GM15510 (cell line): Measurements from ENCODE around the gene GPC6.

Experiments used
- POLR2A ChIP-seq: IDR thresholded peaks from 3 replicates; pipeline ENCODE4 v1.6.1; 2011; ENCODE audit warnings: borderline replicate concordance; ENCODE audit not compliant: insufficient read length; ENCODE audit errors: extremely low read depth

GPC6 gene

DNA sequence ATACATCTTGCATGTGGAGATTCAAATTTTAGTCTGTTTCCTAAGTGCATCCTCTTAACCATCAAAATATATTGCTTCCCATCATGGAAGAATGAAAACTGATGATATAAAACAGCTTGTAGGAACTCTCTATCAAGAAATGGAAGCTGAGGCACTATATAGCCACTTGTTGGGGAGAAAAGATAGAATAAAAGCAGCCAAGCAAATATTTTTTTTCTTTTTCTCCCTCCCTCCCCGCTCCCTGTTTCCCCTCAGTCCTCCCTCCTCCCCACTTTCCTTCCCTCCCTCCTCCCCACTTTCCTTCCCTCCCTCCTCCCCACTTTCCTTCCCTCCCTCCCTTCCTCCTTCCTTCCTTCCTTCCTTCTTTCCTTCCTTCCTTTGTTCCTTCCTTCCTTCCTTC is 413.8 kb downstream of the GPC6 start:
- TF ChIP-seq POLR2A: no peak

DNA sequence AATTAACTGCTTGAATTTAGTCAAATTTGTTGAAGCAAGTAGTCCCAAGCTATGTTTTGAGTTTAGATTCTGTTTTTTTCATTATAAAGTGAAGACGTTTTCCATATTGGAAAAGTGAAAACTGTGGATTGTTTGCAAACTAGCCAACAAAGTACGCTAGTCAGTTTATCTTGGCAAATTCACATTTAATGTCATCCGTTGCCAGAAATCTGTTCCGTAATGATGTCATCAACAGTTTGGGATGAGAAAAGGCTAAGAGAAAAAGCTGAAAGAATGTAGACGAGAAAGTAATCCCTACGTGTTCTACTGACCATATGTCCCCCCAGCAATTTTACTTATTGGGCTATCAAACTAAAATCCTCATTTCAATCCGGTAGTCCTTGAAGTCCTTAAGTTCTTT is 419.6 kb downstream of the GPC6 start:
- TF ChIP-seq POLR2A: no peak

DNA sequence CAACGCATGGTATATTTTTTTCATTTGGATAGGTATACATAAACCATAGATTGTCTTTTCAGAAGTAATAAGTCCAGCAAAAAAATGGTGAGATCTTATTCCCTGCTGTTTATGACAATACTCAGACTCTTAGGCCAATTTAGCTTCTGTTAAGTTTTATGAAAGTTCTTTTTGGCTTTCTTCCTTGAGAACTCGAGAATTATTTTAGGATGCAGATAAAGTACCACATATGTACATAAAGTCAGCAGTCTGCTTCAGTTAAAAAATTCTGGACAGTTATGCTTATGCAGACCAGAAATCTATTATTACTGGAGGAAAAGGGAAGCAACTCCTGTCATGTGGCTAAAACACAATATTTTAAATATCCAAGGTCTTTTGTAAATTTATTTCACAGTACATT is 422.9 kb downstream of the GPC6 start:
- TF ChIP-seq POLR2A: no peak

DNA sequence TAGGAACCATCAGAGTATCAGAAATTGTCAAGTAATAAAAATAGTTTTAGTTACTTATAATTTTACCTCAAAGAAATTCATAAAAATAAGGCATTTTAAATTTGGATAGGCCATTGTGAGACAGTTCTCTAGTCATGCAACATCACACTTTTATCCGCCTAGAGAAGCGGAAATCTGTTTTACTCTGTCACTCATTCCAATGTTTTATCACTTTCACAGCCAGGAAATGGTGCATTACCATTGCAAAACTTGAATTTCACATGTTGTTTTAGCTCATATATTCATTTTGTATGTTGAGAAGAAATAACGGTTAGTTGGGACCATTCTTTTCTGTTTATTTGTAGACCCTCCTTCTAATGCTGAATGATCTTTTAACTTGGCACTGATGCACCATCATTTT is 427.2 kb downstream of the GPC6 start:
- TF ChIP-seq POLR2A: no peak

DNA sequence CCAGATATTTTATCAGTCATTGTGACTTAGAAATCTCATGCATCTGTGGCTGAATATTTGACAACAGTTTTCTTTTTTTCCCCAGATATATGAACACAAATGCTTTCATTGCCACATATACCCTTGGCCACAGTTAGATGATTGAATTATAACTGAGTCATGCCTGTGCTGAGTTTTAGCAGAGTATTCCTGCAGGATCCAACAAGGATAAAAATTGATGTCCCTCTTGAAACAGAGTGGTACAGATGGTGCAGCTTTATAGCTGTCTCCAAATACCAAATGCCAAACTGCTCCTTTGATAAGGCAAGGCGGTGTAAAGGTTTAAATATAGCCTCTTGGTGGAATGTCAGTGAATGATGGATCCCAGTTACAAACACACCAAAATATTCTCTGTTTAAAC is 428.5 kb downstream of the GPC6 start:
- TF ChIP-seq POLR2A: no peak

DNA sequence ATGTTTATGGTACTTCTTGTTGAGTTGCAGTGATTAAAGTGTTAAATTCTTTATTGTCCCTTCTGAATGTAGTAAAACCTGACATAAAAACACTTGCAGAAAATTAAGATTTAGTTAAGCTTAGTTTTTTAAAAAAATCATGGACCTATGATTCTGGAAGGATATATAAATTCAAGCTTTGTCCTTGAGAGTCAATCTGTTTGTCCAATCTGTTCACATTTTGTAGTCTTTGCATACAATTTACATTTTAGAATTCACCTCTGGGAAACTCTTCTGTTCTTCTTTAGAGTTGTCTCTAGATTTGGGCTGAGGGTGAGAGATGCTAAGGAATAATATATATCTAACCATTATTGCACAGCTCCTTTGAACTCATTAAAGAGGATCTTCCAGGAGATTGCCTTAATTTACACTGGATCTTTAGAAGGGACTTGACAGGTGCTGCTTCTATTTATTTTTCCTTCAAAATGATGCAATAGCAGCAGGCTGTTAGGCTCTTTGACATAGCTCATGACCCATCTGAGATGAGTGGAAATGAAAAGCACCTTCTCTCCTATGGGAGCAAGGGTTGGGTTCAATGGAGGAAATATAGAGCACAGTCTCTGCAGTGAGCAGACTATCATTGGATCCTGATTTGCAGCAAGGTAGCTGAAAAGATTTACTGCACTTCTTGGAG is 433.9 kb downstream of the GPC6 start:
- TF ChIP-seq POLR2A: no peak

DNA sequence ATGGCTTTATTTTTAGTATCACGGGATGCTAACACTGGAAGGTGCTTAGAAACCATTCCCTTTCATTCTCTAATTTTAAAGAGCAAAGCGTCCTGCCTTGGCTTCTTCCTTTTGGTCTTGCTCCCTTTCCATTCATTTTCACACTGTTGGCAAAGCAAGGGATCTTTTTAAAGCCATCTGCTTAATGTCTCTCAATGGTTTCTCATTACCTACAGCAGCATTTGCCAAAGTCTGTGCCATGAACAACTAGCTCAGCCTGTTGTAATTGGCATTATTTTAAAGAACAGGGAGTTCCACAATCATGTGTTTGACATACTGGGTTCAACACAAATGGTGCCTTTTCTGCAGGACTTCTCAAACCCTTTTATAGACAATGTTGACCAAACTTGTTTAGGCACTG is 444.3 kb downstream of the GPC6 start:
- TF ChIP-seq POLR2A: no peak

DNA sequence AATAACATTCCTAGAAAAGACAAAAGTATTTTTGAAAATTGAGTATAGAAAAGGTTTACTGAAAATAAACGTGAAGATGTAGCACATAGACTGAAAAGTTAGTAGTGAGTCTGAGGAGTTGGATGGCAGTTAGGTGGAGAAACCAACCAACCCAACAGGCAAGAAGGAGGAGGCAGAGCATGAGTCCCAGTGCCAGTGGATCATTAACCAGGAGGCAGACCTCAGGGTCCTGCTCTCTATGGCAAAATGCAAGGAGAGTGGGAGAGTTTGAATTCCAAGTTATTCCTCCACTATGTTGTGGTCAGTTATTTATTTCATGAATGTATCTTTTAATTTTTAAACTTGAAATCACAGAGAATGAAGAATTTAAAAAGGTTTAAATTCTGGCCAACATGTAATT is 446.4 kb downstream of the GPC6 start:
- no peak for TF ChIP-seq POLR2A

DNA sequence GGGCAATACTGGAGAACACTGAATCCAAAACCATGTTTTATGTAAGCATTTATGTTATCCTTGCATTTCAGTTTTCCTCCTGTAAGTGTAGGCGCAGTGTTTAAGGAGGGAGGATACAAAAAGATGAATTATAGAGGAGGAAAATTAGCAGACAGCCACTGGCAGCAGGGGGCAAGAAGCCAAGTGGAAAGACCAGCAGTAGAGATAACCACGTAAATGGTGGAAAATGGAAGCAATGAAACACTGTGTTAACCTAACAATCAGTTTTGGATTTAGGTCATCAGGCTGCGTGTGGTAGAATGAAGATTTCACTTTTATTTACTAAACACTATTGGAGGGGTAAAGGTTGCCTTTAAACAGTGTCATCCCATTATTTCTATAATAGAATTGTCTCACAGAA is 447.3 kb downstream of the GPC6 start:
- TF ChIP-seq POLR2A: no peak

DNA sequence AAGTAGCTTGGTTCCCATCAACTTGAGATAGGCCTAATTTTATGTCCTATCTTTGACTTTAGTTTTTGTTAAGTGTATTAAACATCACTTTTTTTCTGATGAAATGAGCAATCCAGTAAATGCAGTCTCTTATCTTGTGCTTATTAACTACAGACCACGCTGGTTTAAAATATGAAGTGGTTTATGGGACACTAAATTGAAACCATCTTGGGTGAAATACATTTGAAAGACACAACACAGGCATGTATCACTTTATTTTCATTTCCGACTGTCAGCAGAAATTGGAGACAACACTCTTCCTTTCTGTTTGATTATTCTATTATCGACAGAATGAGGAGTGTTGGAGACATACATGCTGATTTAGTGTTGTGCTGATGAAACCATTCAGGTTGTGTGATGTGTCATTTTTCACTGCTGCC is 447.7 kb downstream of the GPC6 start:
- no peak for TF ChIP-seq POLR2A

DNA sequence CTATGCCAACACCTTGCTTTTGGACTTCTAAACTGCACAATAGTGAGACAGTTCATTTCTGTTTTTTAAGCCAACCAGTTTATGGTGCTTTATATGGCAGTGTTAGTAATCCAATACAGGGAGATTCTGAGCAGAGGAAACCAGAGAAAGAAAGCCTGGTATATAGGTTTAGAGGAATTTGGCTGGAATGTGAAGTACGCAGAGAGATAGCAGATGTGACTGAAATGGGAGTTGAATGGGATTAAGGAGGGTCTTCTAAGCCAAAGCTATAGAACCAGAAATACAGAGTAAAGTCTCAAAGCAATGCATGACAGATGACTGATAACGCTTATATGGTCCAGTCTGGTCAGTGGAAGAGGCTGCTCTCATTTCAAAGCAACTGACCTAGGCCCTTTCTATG is 453.7 kb downstream of the GPC6 start:
- TF ChIP-seq POLR2A: no peak

DNA sequence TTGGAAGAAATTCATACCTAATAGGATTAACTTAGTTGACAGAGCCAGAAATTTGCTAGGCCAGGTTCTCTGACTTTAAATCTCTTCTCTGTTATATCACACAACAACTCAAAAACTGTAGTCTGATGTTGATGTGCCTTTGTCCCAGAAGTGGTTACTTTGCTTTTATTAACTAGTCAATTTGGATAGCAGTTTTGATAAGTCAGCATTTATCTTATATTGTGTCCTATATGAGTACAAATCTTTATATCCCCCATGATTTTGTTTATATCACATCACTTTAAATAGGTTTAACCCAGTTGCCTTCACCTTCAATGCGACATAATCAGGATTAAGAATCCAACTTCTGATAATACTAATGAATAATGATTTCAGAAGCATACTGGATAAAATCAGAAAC is 459.3 kb downstream of the GPC6 start:
- TF ChIP-seq POLR2A: no peak

DNA sequence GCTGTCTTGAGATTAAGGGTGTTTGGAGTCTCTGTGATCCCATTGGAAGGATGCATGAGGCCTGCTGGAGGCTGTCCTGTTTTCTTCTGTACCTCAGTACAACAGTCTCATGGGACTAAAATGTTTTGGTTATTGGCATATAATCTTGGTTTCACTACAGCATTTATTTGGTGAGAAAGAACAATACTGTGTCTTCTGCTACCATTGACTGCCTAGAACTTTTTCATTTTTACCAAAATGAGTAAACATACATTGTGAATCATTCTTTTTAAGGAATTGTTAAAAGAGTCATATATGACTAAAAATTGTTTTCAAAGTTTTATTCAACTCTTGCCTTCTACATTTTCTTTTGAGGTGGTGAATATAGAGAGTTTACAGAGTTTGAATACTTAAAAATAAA is 459.8 kb downstream of the GPC6 start:
- no peak for TF ChIP-seq POLR2A

DNA sequence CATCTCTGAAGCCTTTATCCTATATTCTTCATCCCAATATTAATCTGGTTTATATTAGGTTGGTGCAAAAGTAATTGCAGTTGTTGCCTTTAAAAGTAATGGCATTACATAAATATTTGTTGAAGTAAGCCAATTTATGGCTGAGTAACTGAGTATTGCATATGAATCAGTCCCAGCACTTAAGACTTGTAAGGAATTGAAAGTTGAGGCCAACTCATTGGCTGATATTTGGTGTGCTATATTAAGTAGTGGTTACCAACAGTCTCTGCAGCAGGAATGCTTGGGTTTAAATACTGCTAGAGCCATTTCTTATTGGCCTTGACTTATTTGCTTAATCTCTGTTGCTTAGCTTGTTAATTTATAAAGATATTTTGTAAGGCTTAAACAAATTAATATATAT is 460.7 kb downstream of the GPC6 start:
- TF ChIP-seq POLR2A: no peak

DNA sequence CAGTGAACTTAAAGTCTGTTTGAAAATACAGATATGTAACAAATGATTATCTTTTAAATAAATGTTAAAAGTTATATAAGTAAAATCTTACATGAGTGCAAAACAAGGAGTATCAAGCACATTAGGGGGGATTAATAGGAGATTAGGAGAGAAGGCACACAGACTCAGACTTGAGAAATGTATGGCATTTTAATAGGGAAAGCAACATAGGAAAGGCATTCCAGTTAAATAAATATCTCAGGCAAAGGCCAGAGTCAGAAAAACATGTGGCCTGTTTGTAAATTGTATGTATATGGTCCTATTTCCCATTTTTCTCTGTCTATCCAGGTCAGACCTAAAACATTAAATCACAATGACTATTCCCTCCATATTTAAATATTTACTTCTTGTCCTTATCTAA is 462.7 kb downstream of the GPC6 start:
- TF ChIP-seq POLR2A: no peak

DNA sequence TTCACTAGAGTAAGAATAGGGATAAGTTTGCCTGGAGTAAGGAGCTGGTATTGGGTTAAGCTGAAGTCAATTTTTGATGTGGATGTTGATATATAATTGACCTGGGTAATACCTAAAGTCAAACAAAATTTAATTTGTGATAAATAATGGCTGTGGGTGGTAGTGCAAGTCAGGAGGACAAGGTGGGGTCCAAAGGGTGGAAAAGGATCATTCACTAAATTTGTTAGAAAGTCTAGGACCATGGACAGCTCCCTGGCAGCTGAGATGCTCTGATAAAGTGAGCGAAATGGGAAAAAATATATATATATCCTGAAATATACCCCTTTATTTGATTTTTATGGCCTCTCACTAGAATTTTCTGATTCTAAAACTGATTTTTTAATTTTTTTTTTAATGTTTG is 463.5 kb downstream of the GPC6 start:
- TF ChIP-seq POLR2A: no peak
